Sigmoid colon (tissue), 4 donors: ENCODE data around the gene TIMP2.

Source experiments
- EP300 ChIP-seq, 4 donors: sonication (generic); formaldehyde crosslinking; IDR thresholded peaks; one replicate each; pipeline ENCODE4 v1.6.1; 2017; ENCODE audit warnings: antibody characterized with exemption in 4 of 4
- POLR2A ChIP-seq, 2 donors: fragments of 450-650 bp; IDR thresholded peaks; one replicate each; pipeline ENCODE4 v1.6.1; 2016; ENCODE audit warnings: antibody characterized with exemption in 2 of 2, mild to moderate bottlenecking in 2 of 2, moderate library complexity in 2 of 2
- TF ChIP-seq, protein P1 (sequence below), 4 experiments: fragments of 450-650 bp in 3 of 4; fragments of 200-600 bp in 1 of 4; IDR thresholded peaks; one replicate each; pipeline ENCODE4 v1.5.1; 2016 to 2019; ENCODE audit warnings: antibody characterized with exemption in 4 of 4, mild to moderate bottlenecking in 3 of 4, moderate library complexity in 2 of 4

- TF ChIP-seq, protein P1, sequence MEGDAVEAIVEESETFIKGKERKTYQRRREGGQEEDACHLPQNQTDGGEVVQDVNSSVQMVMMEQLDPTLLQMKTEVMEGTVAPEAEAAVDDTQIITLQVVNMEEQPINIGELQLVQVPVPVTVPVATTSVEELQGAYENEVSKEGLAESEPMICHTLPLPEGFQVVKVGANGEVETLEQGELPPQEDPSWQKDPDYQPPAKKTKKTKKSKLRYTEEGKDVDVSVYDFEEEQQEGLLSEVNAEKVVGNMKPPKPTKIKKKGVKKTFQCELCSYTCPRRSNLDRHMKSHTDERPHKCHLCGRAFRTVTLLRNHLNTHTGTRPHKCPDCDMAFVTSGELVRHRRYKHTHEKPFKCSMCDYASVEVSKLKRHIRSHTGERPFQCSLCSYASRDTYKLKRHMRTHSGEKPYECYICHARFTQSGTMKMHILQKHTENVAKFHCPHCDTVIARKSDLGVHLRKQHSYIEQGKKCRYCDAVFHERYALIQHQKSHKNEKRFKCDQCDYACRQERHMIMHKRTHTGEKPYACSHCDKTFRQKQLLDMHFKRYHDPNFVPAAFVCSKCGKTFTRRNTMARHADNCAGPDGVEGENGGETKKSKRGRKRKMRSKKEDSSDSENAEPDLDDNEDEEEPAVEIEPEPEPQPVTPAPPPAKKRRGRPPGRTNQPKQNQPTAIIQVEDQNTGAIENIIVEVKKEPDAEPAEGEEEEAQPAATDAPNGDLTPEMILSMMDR (IDR thresholded peaks at IDR 0.05): no peak
- TF ChIP-seq POLR2A (IDR thresholded peaks at IDR 0.05): no peak
- no peak for TF ChIP-seq EP300 (IDR thresholded peaks at IDR 0.05)
Observed at GRCh38 chr17:78905116-78905515, 20.1 kb downstream of the TIMP2 start.
